ENCODE results near the gene ANKRD52. TPM values are rescaled to one million over a fixed set of nuclear protein-coding genes. Genes with fewer than 3 reads are reported as not detected.

ANKRD52 gene
- total RNA-seq, 2 donors from 2014 or later = 59.3 to 99.3 TPM

DNA sequence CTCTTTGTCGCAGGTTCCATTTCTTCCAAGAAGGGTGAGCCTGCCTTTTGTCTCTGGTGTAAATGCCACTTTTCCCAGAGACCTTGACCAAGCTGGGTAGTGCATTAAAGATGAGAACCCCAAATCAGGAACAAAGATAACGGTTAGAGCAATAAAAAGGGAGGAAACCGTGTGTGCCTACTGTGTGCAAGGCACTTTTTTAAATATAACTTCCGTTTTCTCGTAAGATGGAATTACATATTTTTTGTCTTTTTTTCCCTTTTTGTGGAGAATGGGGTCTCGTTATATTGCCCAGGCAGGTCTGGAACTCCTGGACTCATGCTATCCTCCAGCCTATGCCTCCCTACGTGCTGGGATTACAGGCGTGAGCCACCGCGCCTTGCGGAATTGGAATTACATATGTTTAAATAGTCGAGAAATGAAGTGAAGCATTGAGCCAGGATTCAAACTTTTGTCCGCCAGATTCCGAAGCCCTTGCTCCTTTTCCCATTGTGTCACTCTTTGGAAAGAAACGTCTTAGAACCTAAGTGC lies 34.5 kb downstream of the ANKRD52 start:
- ATAC-seq (no peak), DNase-seq (ENCODE audit: low spot score) (no peak)
- Mint-ChIP-seq H3K27ac (peak overlapping the region; percentile 92 to 98), H3K4me1 (ENCODE audit: low read depth in 2 of 2) (peaks cover 35 to 48% of the 10 kb centered on the region in 2 donors), H3K9me3 (no peaks in the 10 kb centered on the region), H3K4me3 (peak overlapping the region; percentile 88), H3K36me3 (no peaks in the 10 kb centered on the region), H3K27me3 (no peaks in the 10 kb centered on the region)

DNA sequence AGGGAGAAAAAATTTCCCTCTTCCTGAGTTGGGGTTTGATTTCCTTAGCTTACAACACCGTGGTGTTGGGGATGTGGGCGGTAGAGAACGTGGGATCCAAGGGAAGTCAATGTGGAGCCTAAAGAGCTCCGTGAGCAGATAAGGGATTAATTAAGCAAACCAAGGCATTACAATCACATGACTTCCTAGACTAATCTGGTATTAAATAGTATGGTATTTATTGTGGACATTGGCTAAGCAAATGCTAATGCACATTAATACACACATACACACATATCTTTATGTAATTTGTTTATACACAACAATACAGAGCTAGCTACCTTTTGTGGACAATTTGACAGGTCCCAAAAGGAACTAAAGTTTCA lies 35.7 kb downstream of the ANKRD52 start:
- no peaks in the 10 kb centered on the region for H3K27me3 Mint-ChIP-seq
- H3K36me3 Mint-ChIP-seq = no peaks in the 10 kb centered on the region
- H3K4me1 Mint-ChIP-seq (ENCODE audit: low read depth in 2 of 2) = peaks cover 35 to 48% of the 10 kb centered on the region in 2 donors
- H3K4me3 Mint-ChIP-seq = peak overlapping the region; percentile 99
- no peaks in the 10 kb centered on the region for H3K9me3 Mint-ChIP-seq
- ATAC-seq (no peak), DNase-seq (ENCODE audit: low spot score) (no peak)
- peak overlapping the region; percentile 98 to 100 for H3K27ac Mint-ChIP-seq

DNA sequence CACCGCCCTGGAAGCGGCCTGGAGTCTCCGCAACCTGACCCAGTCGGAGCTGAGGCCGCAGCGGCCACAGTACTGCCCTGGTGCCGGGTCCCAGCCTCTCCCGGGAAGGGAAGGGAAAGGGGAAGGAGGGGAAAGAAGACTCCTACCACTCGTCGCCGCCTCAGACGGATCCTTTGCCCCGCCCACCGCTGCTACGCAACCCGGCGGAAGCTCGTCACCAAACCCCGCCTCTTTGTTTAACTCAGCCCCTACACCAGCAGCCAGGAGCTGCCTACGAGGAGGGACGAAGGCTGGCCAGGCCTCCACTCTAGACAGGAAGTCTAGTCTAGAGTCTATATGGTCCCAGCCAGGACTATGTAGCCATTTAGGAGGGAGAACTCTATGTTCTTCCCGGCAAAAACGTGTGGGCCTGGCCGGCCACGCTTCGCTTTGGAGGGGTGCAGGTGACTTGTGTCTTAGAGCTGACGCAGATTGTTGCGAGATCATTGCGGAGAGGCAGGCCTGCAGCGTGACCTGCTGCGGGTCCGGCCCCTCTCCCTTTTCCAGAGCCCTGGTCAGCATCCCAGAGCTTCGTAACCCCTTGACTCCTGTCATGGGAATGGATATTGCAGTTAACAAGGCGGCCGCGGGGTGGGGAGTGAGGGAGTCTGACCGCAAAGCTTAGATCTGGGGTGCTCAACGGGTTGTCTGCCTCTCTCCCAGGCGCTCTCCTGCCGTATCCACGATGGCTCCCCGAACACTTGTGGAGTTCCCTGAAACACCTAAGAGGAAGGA lies 36.2 kb downstream of the ANKRD52 start, which contains the start of gene RNF41:
Gene RNF41, minus strand, starts transcription at position 166 of the 774 bp plus-strand sequence. CDS start 7,875 bp downstream, outside the sequence.
- ATAC-seq = peak; percentile 91 to 93
- H3K4me1 Mint-ChIP-seq (ENCODE audit: low read depth in 2 of 2) = peaks cover 35 to 48% of the 10 kb centered on the region in 2 donors
- H3K27ac Mint-ChIP-seq = peak within 1 kb of the TSS; percentile 98 to 100

DNA sequence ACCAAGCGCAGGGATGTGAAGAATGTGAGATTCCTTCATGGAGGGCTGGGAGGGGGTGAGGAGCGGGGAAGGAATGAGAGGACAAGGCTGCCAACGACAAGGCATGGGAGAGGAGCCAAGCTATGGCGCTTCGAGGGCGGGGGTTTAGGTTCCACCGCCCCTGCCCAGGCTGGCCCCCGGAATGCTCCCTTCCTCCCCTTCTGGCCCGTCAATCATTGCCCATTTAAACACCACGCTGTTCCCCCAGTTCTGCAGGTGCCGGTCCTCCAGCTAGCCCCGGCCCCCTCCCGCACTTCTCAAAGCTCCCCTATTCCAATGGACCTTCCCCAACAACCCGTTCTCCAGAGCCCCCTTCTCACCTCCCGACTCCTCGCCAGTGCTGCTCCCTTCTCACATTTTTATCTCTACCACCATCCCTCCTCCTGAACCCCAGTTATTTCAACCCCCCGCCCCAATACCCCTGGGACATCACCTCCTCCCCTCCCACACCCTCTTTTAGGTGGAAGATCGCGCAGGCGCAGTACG lies 36.9 kb downstream of the ANKRD52 start:
- H3K4me1 Mint-ChIP-seq (ENCODE audit: low read depth in 2 of 2) = peaks cover 38 to 48% of the 10 kb centered on the region in 2 donors
- H3K27ac Mint-ChIP-seq = peak overlapping the region; percentile 98 to 100
- no peak for DNase-seq (ENCODE audit: low spot score)
- H3K27me3 Mint-ChIP-seq = no peaks in the 10 kb centered on the region
- peak; percentile 42 to 64 for ATAC-seq
- peak overlapping the region; percentile 99 for H3K4me3 Mint-ChIP-seq
- no peaks in the 10 kb centered on the region for H3K36me3 Mint-ChIP-seq
- H3K9me3 Mint-ChIP-seq = no peaks in the 10 kb centered on the region

More for the DNA sequence above, 36.2 kb downstream of the ANKRD52 start, which contains the start of gene RNF41:
- no peaks in the 10 kb centered on the region for H3K36me3 Mint-ChIP-seq
- no peaks in the 10 kb centered on the region for H3K27me3 Mint-ChIP-seq
- peak; percentile 94 for DNase-seq (ENCODE audit: low spot score)
- H3K4me3 Mint-ChIP-seq = peak within 1 kb of the TSS; percentile 99
- H3K9me3 Mint-ChIP-seq = no peaks in the 10 kb centered on the region

DNA sequence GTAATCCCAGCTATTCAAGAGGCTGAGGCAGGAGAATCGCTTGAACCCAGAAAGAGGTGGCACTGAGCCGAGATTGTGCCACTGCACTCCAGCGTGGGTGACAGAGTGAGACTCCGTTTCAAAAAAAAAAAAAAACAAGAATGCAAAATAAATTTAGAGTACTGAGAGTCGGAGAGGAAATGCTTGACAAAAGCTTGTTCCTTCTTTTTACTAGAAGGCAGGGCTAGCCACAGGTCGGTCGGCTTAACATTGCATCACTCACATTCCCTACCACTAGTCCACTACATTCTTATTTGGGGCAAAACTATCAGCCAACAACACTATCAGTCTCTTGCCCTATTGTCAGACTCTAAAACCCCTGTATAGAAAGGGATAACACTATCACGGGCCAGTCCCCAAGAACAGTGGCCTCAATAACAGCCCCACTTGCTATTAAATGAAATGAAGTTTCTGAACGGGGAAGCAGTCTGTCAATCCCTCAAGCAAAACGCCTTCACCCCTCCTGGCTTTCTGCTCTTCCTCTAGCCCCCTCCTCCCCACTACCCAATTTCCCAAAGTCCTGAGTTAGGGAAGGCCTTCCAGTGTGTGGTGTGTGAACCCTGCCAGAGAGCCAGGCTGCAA lies 37.5 kb downstream of the ANKRD52 start:
- Mint-ChIP-seq H3K9me3 (no peaks in the 10 kb centered on the region), H3K27me3 (no peaks in the 10 kb centered on the region), H3K4me1 (ENCODE audit: low read depth in 2 of 2) (peaks cover 38 to 47% of the 10 kb centered on the region in 2 donors), H3K36me3 (no peaks in the 10 kb centered on the region), H3K4me3 (peak overlapping the region; percentile 99), H3K27ac (peak overlapping the region; percentile 98 to 100)
- ATAC-seq = no peak
- no peak for DNase-seq (ENCODE audit: low spot score)

DNA sequence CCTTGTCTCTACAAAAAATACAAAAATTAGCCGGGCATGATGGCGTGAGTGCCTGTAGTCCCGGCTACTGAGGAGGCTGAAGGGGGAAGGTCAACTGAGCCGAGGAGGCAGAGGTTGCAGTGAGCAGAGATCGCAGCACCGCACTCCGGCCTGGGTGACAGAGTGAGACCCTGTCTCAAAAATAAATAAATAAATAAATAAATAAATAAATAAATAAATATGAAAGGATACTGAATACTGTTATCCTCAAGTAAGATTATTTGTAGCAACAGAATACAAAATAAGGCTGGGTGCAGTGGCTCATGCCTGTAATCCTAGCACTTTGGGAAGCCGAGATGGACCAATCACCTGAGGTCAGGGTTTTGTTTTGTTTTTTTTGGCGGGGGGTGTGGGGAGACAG lies 38.3 kb downstream of the ANKRD52 start:
- DNase-seq (ENCODE audit: low spot score) (no peak), ATAC-seq (no peak)
- Mint-ChIP-seq H3K27ac (no peak overlapping the region), H3K27me3 (no peaks in the 10 kb centered on the region), H3K36me3 (peaks cover 6% of the 10 kb centered on the region), H3K9me3 (no peaks in the 10 kb centered on the region), H3K4me3 (no peak overlapping the region), H3K4me1 (ENCODE audit: low read depth in 2 of 2) (peaks cover 33 to 38% of the 10 kb centered on the region in 2 donors)

DNA sequence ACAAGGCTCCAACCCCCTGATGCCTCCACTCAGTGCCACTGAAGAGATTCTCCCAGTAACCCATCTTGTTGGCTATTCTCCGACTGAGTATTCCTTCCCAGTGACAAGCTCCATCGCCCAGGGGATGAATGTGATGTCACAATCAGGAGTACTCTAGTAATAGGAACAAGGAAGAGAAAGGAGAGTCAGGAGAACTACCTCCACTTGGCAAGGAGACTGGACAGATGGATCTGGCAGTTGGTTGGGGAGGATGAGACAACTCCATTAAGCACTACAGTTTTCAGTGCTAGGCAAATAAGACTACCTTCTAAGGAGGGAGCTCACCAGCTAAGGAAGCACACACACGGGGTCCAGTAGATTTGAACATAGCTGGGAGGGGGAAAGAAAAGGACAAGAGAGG lies 41.7 kb downstream of the ANKRD52 start:
- H3K27me3 Mint-ChIP-seq = no peaks in the 10 kb centered on the region
- peaks cover 11 to 16% of the 10 kb centered on the region in 2 donors for H3K4me1 Mint-ChIP-seq (ENCODE audit: low read depth in 2 of 2)
- peaks cover 15% of the 10 kb centered on the region for H3K36me3 Mint-ChIP-seq
- ATAC-seq = no peak
- H3K9me3 Mint-ChIP-seq = no peaks in the 10 kb centered on the region
- no peak overlapping the region for H3K27ac Mint-ChIP-seq
- DNase-seq (ENCODE audit: low spot score) = no peak
- no peak overlapping the region for H3K4me3 Mint-ChIP-seq

DNA sequence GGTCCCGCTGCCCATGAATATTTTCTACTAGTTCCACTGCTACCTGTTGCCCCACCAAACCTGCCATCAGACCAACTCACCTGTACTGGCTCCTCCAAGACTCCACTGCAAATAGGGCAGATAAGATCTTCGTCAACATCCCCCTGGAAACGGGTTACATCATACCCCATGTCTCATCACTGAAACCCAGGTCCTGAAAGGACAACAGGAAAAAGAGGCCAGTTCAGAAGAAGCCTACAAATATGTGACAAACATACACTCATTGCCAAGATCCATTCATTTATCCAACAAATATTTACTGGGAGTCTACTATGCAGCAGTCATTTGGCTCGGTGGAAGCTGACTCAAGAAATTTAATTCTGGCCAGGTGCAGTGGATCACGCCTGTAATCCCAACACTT lies 44.3 kb downstream of the ANKRD52 start:
- ATAC-seq (no peak), DNase-seq (ENCODE audit: low spot score) (no peak)
- Mint-ChIP-seq H3K4me1 (ENCODE audit: low read depth in 2 of 2) (peaks cover 0 to 7% of the 10 kb centered on the region in 2 donors), H3K4me3 (no peak overlapping the region), H3K27ac (no peak overlapping the region), H3K36me3 (peaks cover 19% of the 10 kb centered on the region), H3K9me3 (no peaks in the 10 kb centered on the region), H3K27me3 (no peaks in the 10 kb centered on the region)

DNA sequence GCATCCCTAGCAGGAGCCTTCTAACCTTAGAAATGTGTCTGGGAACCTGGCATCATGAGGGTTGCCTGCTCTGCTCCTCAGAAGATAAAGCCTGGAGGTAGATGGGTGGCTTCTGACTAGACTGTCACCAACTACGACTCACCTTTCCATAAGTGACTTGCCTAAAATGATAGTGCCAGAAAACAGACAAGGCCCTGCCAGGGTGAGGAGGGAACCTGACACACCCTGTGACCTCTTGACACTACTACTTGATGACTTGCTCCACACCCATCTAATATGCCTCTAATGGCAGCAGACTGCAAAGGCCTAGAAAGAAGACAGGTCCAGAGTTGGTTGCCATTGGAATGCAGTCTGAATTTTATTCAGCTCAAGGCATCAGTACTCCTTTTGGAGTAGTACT lies 45.8 kb downstream of the ANKRD52 start:
- Mint-ChIP-seq H3K4me3 (no peak overlapping the region), H3K36me3 (peaks cover 22% of the 10 kb centered on the region), H3K27ac (no peak overlapping the region), H3K4me1 (ENCODE audit: low read depth in 2 of 2) (peaks cover 0 to 7% of the 10 kb centered on the region in 2 donors), H3K27me3 (no peaks in the 10 kb centered on the region), H3K9me3 (no peaks in the 10 kb centered on the region)
- DNase-seq (ENCODE audit: low spot score) = no peak
- ATAC-seq = no peak

DNA sequence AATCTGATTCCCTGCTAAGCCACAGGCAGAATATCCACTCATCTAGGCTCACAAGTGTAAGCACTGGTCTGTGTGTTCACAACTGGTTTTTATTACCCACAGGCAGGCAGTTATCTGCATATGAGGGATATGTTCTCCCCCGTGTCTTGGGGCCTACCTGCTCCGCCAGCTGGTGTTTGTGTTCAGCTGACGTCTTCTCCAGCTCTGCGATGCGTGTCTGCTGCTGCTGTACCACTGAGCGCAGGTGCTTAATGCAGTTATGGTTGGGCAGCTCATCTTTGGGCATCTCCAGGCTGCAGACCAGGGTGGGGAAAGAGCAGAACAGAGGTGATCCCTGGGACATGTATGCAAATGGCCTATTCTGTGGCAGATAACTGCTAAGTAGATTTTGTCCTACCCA lies 50.2 kb downstream of the ANKRD52 start:
- no peak overlapping the region for H3K27ac Mint-ChIP-seq
- H3K9me3 Mint-ChIP-seq = no peaks in the 10 kb centered on the region
- DNase-seq (ENCODE audit: low spot score) = no peak
- H3K4me1 Mint-ChIP-seq (ENCODE audit: low read depth in 2 of 2) = peaks cover 0 to 7% of the 10 kb centered on the region in 2 donors
- peaks cover 22% of the 10 kb centered on the region for H3K36me3 Mint-ChIP-seq
- no peak overlapping the region for H3K4me3 Mint-ChIP-seq
- no peaks in the 10 kb centered on the region for H3K27me3 Mint-ChIP-seq
- ATAC-seq = no peak

DNA sequence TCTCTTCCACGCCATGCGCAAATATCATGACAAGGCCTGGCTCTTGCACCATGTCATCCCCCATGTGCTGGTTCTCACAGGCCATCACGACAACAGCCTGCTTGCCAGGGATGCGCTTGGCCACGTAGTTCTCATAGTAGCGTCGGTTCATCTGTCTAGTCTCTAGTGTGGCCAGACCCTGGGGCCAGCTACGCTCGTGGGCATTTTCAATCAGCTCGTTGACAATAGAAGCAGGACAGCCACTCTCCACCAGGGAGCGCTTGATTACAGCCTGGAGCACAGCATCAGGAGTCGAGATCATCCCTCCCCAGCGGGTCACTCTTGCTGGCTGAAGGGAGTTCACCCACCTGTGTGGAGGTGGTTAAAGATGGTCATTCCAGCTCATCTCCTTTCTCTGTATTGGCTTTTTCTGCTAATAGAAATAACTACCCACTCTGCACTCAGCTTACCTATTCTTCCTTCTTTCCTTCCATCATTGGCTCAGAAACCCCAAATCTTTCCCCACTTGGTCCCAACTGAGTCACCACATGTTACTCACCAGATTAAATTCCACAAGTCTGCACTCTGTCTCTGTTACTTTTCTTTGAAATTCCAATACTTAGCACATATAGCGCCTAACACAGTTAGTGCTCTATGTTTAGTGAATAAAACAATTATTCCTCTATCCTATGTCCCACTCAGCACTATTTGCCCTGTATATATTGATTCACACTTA lies 51.6 kb downstream of the ANKRD52 start:
- peak; percentile 59 to 62 for ATAC-seq
- no peak for DNase-seq (ENCODE audit: low spot score)
- H3K36me3 Mint-ChIP-seq = peaks cover 22% of the 10 kb centered on the region

DNA sequence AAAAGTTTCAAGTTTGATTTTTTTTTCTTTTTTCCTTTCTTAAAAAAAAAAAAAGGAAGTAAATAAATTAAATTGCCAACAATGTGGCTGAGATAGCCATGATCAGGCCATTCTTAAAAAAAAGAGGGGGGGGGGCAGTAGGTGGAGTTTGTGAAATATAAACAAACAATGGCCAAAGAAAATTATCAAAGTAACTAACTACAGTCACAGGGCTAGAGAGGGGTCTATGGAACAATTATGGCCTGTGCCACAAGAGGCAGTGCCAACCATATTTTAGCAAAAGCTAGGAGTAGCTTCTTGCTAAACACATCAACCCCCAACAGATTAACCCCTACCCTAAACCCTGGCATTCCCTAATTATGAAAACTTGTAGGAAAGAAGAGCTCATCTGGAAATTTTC lies 52.7 kb downstream of the ANKRD52 start:
- no peak for ATAC-seq
- Mint-ChIP-seq H3K36me3 (peaks cover 17% of the 10 kb centered on the region), H3K4me1 (ENCODE audit: low read depth in 2 of 2) (peaks cover 0 to 7% of the 10 kb centered on the region in 2 donors), H3K27ac (no peak overlapping the region), H3K27me3 (no peaks in the 10 kb centered on the region), H3K9me3 (no peaks in the 10 kb centered on the region), H3K4me3 (no peak overlapping the region)
- no peak for DNase-seq (ENCODE audit: low spot score)

More for the DNA sequence above, 51.6 kb downstream of the ANKRD52 start:
- H3K9me3 Mint-ChIP-seq = no peaks in the 10 kb centered on the region
- H3K4me1 Mint-ChIP-seq (ENCODE audit: low read depth in 2 of 2) = peaks cover 0 to 7% of the 10 kb centered on the region in 2 donors
- H3K27me3 Mint-ChIP-seq = no peaks in the 10 kb centered on the region
- no peak overlapping the region for H3K27ac Mint-ChIP-seq
- H3K4me3 Mint-ChIP-seq = no peak overlapping the region

DNA sequence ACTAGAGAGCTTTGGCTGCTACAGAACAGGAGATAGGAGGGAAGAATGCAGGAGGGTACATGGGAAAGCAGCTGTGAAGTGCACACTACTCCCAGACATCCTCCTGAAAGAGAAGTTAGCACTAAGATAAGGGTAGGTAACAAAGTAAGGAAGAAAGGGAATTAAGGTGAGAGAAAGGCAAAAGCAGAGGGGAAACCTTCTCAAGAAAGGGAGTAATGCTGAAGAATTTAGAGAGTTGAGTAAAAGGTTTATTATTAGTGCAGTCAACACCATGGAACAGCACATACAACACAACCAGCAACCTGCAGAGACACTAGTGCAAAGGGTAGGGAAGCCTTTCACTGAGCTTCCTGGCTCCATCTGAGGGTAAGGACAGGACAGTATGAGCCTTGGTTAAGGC lies 53.9 kb downstream of the ANKRD52 start:
- Mint-ChIP-seq H3K36me3 (peaks cover 17% of the 10 kb centered on the region), H3K4me1 (ENCODE audit: low read depth in 2 of 2) (peaks cover 0 to 7% of the 10 kb centered on the region in 2 donors), H3K27ac (peak overlapping the region in 1 of 2 donors; percentile 4), H3K4me3 (no peak overlapping the region), H3K9me3 (no peaks in the 10 kb centered on the region), H3K27me3 (no peaks in the 10 kb centered on the region)
- DNase-seq (ENCODE audit: low spot score) (no peak), ATAC-seq (no peak)

Data from natural killer cell treated with Interleukin-12 subunit alpha and Interleukin-12 subunit beta and Interleukin-15 and Interleukin-18, amount 100 ng/mL, for 72 hours (primary cell).